K562 (cell line): ENCODE measurements around the gene TJP3. TPM values are rescaled to one million over a fixed set of nuclear protein-coding genes. Genes with fewer than 3 reads are reported as not detected.

Source experiments
- ATF1 ChIP-seq, 2 experiments: fragments of 450-650 bp in 1 of 2; IDR thresholded peaks; 2 replicates each; pipeline ENCODE4 v1.6.1; 2016; ENCODE audit warnings: missing compliant biosample characterization in 1 of 2, missing genetic modification characterization in 1 of 2
- ETV1 ChIP-seq: fragments of 450-650 bp; conservative IDR thresholded peaks from 2 replicates; pipeline ENCODE4 v1.6.1; 2016; ENCODE audit warnings: missing genetic modification characterization, control low read depth, low read depth, missing compliant biosample characterization
- FIP1L1 ChIP-seq: fragments of 200-400 bp; formaldehyde crosslinking; IDR thresholded peaks from 2 replicates; pipeline ENCODE4 v1.6.1; 2018; ENCODE audit warnings: mild to moderate bottlenecking, low read depth, low read length; ENCODE audit not compliant: poor library complexity, severe bottlenecking
- HMGXB4 ChIP-seq: sonication (generic); formaldehyde crosslinking; IDR thresholded peaks from 2 replicates; pipeline ENCODE4 v1.8.1; 2023; ENCODE audit warnings: mild to moderate bottlenecking, missing genetic modification reagents
- NCOA6 ChIP-seq: fragments of 450-650 bp; IDR thresholded peaks from 2 replicates; pipeline ENCODE4 v1.6.1; 2017; ENCODE audit warnings: mild to moderate bottlenecking
- NCOR1 ChIP-seq: fragments of 450-650 bp; IDR thresholded peaks from 2 replicates; pipeline ENCODE4 v1.6.1; 2016; ENCODE audit warnings: mild to moderate bottlenecking, moderate library complexity
- STAG1 ChIP-seq: sonication (generic); formaldehyde crosslinking; IDR thresholded peaks from 2 replicates; pipeline ENCODE4 v1.5.0; 2020; ENCODE audit warnings: missing genetic modification reagents, borderline replicate concordance
- polyA plus RNA-seq, 8 experiments: library from polyadenylated mRNA; depleted of rRNA in 4 of 8; stranded (reverse) in 5 of 8; unstranded in 3 of 8; fragments of >200 nt; fragmentation: Nextera tagmentation in 2 of 8; fragmentation: Illumina TruSeq in 1 of 8; extraction: Ambion mirVana in 2 of 8; extraction: Trizol in 1 of 8; gene quantifications; 2 replicates each; pipeline versions ENCODE4 v1.2.1 to v1.2.3, GENCODE V29; 2011 to 2014; ENCODE audit warnings: inconsistent platforms in 1 of 8, missing spikeins in 1 of 8
- total RNA-seq, 7 experiments: library from RNA; depleted of rRNA in 6 of 7; stranded (reverse); fragments of >200 nt in 6 of 7; fragmentation: Illumina TruSeq in 2 of 7; extraction: Trizol in 2 of 7; gene quantifications; 2 replicates each; pipeline versions ENCODE4 v1.2.1 to v1.2.3, GENCODE V29; 2011 to 2021; ENCODE audit warnings: low replicate concordance in 1 of 7
- TF ChIP-seq, protein P1 (sequence below): fragments of 450-650 bp; IDR thresholded peaks from 2 replicates; pipeline ENCODE4 v1.6.1; 2016; ENCODE audit warnings: mild to moderate bottlenecking, moderate library complexity
- TF ChIP-seq, protein P2 (sequence below): fragments of 250-450 bp; sonication (Bioruptor Pico); IDR thresholded peaks from 2 replicates; pipeline ENCODE4 v1.4.0; 2020; ENCODE audit warnings: mild to moderate bottlenecking, moderate library complexity

TJP3 gene
- total and polyA plus RNA-seq, 9 of the 15 experiments (the other 6 are each of a cell fraction or from before 2014, with no cell fraction given) = 0.11 to 2.4 (median 0.57) TPM; not detected in 1

GRCh38 chr19:3761382-3762129, 53.4 kb downstream of the TJP3 start, which contains the start of gene APBA3 (continued):
- TF ChIP-seq, protein P1, sequence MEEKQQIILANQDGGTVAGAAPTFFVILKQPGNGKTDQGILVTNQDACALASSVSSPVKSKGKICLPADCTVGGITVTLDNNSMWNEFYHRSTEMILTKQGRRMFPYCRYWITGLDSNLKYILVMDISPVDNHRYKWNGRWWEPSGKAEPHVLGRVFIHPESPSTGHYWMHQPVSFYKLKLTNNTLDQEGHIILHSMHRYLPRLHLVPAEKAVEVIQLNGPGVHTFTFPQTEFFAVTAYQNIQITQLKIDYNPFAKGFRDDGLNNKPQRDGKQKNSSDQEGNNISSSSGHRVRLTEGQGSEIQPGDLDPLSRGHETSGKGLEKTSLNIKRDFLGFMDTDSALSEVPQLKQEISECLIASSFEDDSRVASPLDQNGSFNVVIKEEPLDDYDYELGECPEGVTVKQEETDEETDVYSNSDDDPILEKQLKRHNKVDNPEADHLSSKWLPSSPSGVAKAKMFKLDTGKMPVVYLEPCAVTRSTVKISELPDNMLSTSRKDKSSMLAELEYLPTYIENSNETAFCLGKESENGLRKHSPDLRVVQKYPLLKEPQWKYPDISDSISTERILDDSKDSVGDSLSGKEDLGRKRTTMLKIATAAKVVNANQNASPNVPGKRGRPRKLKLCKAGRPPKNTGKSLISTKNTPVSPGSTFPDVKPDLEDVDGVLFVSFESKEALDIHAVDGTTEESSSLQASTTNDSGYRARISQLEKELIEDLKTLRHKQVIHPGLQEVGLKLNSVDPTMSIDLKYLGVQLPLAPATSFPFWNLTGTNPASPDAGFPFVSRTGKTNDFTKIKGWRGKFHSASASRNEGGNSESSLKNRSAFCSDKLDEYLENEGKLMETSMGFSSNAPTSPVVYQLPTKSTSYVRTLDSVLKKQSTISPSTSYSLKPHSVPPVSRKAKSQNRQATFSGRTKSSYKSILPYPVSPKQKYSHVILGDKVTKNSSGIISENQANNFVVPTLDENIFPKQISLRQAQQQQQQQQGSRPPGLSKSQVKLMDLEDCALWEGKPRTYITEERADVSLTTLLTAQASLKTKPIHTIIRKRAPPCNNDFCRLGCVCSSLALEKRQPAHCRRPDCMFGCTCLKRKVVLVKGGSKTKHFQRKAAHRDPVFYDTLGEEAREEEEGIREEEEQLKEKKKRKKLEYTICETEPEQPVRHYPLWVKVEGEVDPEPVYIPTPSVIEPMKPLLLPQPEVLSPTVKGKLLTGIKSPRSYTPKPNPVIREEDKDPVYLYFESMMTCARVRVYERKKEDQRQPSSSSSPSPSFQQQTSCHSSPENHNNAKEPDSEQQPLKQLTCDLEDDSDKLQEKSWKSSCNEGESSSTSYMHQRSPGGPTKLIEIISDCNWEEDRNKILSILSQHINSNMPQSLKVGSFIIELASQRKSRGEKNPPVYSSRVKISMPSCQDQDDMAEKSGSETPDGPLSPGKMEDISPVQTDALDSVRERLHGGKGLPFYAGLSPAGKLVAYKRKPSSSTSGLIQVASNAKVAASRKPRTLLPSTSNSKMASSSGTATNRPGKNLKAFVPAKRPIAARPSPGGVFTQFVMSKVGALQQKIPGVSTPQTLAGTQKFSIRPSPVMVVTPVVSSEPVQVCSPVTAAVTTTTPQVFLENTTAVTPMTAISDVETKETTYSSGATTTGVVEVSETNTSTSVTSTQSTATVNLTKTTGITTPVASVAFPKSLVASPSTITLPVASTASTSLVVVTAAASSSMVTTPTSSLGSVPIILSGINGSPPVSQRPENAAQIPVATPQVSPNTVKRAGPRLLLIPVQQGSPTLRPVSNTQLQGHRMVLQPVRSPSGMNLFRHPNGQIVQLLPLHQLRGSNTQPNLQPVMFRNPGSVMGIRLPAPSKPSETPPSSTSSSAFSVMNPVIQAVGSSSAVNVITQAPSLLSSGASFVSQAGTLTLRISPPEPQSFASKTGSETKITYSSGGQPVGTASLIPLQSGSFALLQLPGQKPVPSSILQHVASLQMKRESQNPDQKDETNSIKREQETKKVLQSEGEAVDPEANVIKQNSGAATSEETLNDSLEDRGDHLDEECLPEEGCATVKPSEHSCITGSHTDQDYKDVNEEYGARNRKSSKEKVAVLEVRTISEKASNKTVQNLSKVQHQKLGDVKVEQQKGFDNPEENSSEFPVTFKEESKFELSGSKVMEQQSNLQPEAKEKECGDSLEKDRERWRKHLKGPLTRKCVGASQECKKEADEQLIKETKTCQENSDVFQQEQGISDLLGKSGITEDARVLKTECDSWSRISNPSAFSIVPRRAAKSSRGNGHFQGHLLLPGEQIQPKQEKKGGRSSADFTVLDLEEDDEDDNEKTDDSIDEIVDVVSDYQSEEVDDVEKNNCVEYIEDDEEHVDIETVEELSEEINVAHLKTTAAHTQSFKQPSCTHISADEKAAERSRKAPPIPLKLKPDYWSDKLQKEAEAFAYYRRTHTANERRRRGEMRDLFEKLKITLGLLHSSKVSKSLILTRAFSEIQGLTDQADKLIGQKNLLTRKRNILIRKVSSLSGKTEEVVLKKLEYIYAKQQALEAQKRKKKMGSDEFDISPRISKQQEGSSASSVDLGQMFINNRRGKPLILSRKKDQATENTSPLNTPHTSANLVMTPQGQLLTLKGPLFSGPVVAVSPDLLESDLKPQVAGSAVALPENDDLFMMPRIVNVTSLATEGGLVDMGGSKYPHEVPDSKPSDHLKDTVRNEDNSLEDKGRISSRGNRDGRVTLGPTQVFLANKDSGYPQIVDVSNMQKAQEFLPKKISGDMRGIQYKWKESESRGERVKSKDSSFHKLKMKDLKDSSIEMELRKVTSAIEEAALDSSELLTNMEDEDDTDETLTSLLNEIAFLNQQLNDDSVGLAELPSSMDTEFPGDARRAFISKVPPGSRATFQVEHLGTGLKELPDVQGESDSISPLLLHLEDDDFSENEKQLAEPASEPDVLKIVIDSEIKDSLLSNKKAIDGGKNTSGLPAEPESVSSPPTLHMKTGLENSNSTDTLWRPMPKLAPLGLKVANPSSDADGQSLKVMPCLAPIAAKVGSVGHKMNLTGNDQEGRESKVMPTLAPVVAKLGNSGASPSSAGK = no peak; the same call in 1 of the 2 replicates
- TF ChIP-seq HMGXB4 (CRISPR knock-in tag) (no peak), STAG1 (no peak), ETV1 (tag) (peak; percentile 84), NCOA6 (peak; percentile 85), ATF1 (CRISPR knock-in tag; IDR thresholded peaks at IDR 0.05) (no peak), ATF1 (tag; IDR thresholded peaks at IDR 0.05) (peak; percentile 54), NCOR1 (no peak), FIP1L1 (peak; percentile 32)
- TF ChIP-seq, protein P2, sequence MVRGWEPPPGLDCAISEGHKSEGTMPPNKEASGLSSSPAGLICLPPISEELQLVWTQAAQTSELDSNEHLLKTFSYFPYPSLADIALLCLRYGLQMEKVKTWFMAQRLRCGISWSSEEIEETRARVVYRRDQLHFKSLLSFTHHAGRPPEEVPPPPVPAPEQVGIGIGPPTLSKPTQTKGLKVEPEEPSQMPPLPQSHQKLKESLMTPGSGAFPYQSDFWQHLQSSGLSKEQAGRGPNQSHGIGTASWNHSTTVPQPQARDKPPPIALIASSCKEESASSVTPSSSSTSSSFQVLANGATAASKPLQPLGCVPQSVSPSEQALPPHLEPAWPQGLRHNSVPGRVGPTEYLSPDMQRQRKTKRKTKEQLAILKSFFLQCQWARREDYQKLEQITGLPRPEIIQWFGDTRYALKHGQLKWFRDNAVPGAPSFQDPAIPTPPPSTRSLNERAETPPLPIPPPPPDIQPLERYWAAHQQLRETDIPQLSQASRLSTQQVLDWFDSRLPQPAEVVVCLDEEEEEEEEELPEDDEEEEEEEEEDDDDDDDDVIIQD (CRISPR knock-in tag) = no peak
